ENCODE data around the gene PPP1R12C.
A peak's percentile ranks its signal among the peaks of the same experiment; 100 is the strongest.

Gene PPP1R12C

DNA sequence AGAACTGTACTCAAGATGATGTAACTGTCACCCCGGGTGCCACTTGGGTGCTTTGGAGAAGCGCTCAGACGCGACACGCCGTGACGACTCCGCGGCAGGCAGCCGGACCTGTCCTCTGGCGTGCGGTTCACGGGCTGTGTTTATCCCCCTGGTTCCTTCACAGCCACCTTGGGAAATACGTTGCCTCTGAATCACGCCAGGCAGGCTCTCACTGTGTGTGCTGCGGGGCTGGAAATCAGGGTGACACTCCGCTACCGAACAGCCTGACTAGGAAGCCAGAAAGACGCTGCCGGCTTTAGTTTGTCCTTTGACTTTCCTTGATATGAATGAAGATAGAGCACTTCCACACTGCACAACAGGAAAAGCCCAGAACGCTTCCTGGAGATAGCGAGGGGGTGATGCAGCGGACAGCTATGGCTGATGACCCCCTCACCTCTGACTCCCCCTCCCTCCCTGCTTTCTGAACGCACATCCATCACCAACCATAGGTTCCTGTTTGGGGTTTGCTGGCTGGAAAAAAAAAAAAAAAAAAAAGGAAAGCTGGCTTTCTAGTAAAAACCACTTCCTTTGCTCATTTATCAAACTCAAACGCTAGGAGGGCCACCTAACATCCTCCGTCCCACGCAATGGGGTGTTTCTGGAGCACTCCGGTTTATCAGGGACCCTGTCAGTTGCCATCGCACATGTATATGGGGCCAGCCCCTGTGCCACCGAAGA, 75.7 kb downstream of the PPP1R12C start:
- DNase-seq: peak; percentile 27

DNA sequence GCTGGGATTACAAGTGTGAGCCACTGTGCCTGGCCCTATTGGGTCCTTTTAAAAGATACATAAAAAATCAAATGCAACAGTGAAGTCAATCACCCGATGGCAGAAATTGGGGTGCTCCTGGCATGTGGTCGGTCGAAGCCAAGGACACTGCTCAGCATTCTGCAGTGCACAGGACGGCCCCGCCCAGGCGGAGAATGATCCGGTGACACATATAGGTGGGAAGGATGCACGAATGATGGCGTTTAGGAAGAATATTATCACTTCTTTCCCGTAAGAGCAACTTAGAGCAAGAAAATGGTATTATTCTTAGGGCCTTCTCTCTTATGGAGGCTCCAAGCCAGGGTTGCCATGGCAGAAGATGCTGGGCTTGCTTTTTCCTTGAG, 76.2 kb downstream of the PPP1R12C start:
- DNase-seq: no peak

All from CD4-positive, alpha-beta T cell treated with Interleukin-21 for 1 hour (primary cell).